HepG2 (cell line): ENCODE measurements around the gene SGSM1. TPM values are rescaled to one million over a fixed set of nuclear protein-coding genes. Genes with fewer than 3 reads are reported as not detected.

Source experiments
- ATAC-seq: fragments of 200-7000 bp; cut with Tn5 transposase; 3 replicates; pipeline ENCODE4 v1.9.1; 2020; ENCODE audit warnings: mild to moderate bottlenecking, moderate library complexity
- BruUV-seq: library from RNA; stranded (reverse); fragments of 400-500 nt; replicated peaks from 2 replicates; lab custom pipeline; 2021; lab: Mats Ljungman, UMichigan
- CTCF ChIA-PET: fragments of 300-600 bp; formaldehyde crosslinking; extraction: SDS; loops from one replicate; lab custom pipeline; 2021; ENCODE audit warnings: low total read pairs, inconsistent platforms, low intra/inter-chr PET ratio; lab: Yijun Ruan, JAX
- POLR2A ChIA-PET: fragments of 350-600 bp; sonication (Branson Sonifier 250); formaldehyde crosslinking; loops from one replicate; lab custom pipeline; 2020; ENCODE audit warnings: antibody characterized with exemption, inconsistent platforms; lab: Yijun Ruan, JAX
- DNase-seq: peaks from one replicate; pipeline ENCODE4 v3.0.0-alpha.2; 2015; ENCODE audit warnings: low spot score
- FAIRE-seq: peaks from 3 replicates; lab custom pipeline; 2011; peaks lifted over from hg19 to GRCh38; lab: Jason Lieb, UNC
- H2AFZ ChIP-seq: one replicate; pipeline ENCODE4 v1.6.1; 2011; ENCODE audit warnings: low read length, inconsistent platforms
- H3K27ac ChIP-seq: fragments of 300-600 bp; 3 replicates; pipeline ENCODE4 v1.8.0; 2011; ENCODE audit warnings: mixed run types, mild to moderate bottlenecking, mixed read lengths, low read length, inconsistent platforms; ENCODE audit not compliant: insufficient read depth; ENCODE audit errors: extremely low read length
- H3K27me3 ChIP-seq, 2 experiments: fragments of 200-600 bp in 1 of 2; 2 replicates in 1 of 2; 3 replicates in 1 of 2; pipeline versions ENCODE4 v1.6.0 to v1.8.0; 2011; ENCODE audit warnings: low read length in 2 of 2, mild to moderate bottlenecking in 2 of 2, moderate library complexity in 2 of 2, inconsistent platforms in 1 of 2; ENCODE audit not compliant: insufficient read depth in 2 of 2, control insufficient read depth in 1 of 2
- H3K36me3 ChIP-seq, 2 experiments: fragments of 200-600 bp in 1 of 2; replicated peaks in 1 of 2; 2 replicates in 1 of 2; 3 replicates in 1 of 2; pipeline versions ENCODE4 v1.5.1 to v1.8.0; 2011; ENCODE audit warnings: low read length in 2 of 2, inconsistent platforms in 1 of 2; ENCODE audit not compliant: insufficient read depth in 2 of 2, control insufficient read depth in 1 of 2
- H3K4me1 ChIP-seq: 2 replicates; pipeline ENCODE4 v1.5.1; 2012; ENCODE audit warnings: low read length, inconsistent platforms; ENCODE audit not compliant: insufficient read depth
- H3K4me2 ChIP-seq: 2 replicates; pipeline ENCODE4 v1.6.0; 2011; ENCODE audit warnings: low read depth, low read length, inconsistent platforms
- H3K4me3 ChIP-seq, 3 experiments: fragments of 200-600 bp in 1 of 3; sonication (generic), shearing (Covaris generic) in 1 of 3; replicated peaks in 1 of 3; 2 replicates each; pipeline ENCODE4 v1.5.1; 2011 to 2016; ENCODE audit warnings: low read length in 3 of 3, inconsistent platforms in 2 of 3, low read depth in 2 of 3, mild to moderate bottlenecking in 2 of 3, control low read depth in 1 of 3, mixed read lengths in 1 of 3; ENCODE audit not compliant: insufficient read depth in 1 of 3
- H3K79me2 ChIP-seq: one replicate; pipeline ENCODE4 v1.6.1; 2011; ENCODE audit warnings: low read length, inconsistent platforms; ENCODE audit not compliant: insufficient read depth
- H3K9ac ChIP-seq: 2 replicates; pipeline ENCODE4 v1.6.0; 2011; ENCODE audit warnings: mild to moderate bottlenecking, low read depth, low read length, inconsistent platforms; ENCODE audit not compliant: insufficient read depth
- H3K9me3 ChIP-seq: 2 replicates; pipeline ENCODE4 v1.5.1; 2012; ENCODE audit warnings: mild to moderate bottlenecking, low read length
- H4K20me1 ChIP-seq: 2 replicates; pipeline ENCODE4 v1.6.0; 2011; ENCODE audit warnings: inconsistent platforms, mild to moderate bottlenecking, low read length, moderate library complexity; ENCODE audit not compliant: insufficient read depth
- AGO1 ChIP-seq: fragments of 200-400 bp; formaldehyde crosslinking; IDR thresholded peaks from 2 replicates; pipeline ENCODE4 v1.6.1; 2017; ENCODE audit warnings: mild to moderate bottlenecking, low read depth, low read length, moderate library complexity; ENCODE audit not compliant: poor library complexity, severe bottlenecking
- CC2D1A ChIP-seq: sonication (generic); formaldehyde crosslinking; IDR thresholded peaks from 2 replicates; pipeline ENCODE4 v1.8.1; 2023; ENCODE audit warnings: mild to moderate bottlenecking, missing genetic modification reagents
- GMEB1 ChIP-seq: sonication (generic); formaldehyde crosslinking; IDR thresholded peaks from 2 replicates; pipeline ENCODE4 v1.5.1; 2020; ENCODE audit warnings: missing genetic modification reagents, mild to moderate bottlenecking, borderline replicate concordance
- HNRNPUL1 ChIP-seq: fragments of 200-400 bp; formaldehyde crosslinking; IDR thresholded peaks from 2 replicates; pipeline ENCODE4 v1.6.1; 2017; ENCODE audit warnings: low read depth, mild to moderate bottlenecking, low read length, moderate library complexity
- RERE ChIP-seq: IDR thresholded peaks from 2 replicates; pipeline ENCODE4 v1.6.1; 2016; ENCODE audit warnings: low read depth, missing genetic modification reagents, missing compliant biosample characterization
- SAP130 ChIP-seq: IDR thresholded peaks from 2 replicates; pipeline ENCODE4 v1.6.1; 2016; ENCODE audit warnings: low read depth
- TAF15 ChIP-seq: fragments of 200-400 bp; formaldehyde crosslinking; IDR thresholded peaks from one replicate; pipeline ENCODE4 v1.6.1; 2018; ENCODE audit warnings: mild to moderate bottlenecking, low read depth, low read length; ENCODE audit not compliant: poor library complexity, severe bottlenecking
- TARDBP ChIP-seq: sonication (generic); formaldehyde crosslinking; IDR thresholded peaks from 2 replicates; pipeline ENCODE4 v1.8.0; 2022; ENCODE audit warnings: mild to moderate bottlenecking, missing genetic modification reagents
- TBP ChIP-seq: sonication (generic); formaldehyde crosslinking; IDR thresholded peaks from 2 replicates; pipeline ENCODE4 v1.5.0; 2020; ENCODE audit warnings: missing genetic modification reagents
- XRCC5 ChIP-seq: fragments of 200-400 bp; formaldehyde crosslinking; optimal IDR thresholded peaks from 2 replicates; pipeline ENCODE3; 2017; ENCODE audit warnings: mild to moderate bottlenecking, low read length
- ZFP1 ChIP-seq: IDR thresholded peaks from 2 replicates; pipeline ENCODE4 v1.6.1; 2016
- ZNF12 ChIP-seq: sonication (generic); formaldehyde crosslinking; IDR thresholded peaks from 2 replicates; pipeline ENCODE4 v1.5.0; 2020; ENCODE audit warnings: missing genetic modification reagents
- ZNF274 ChIP-seq: sonication (generic); formaldehyde crosslinking; IDR thresholded peaks from 2 replicates; pipeline ENCODE4 v1.5.1; 2020; ENCODE audit warnings: mild to moderate bottlenecking, missing genetic modification reagents
- ZNF550 ChIP-seq: sonication (generic); formaldehyde crosslinking; IDR thresholded peaks from 2 replicates; pipeline ENCODE4 v1.4.0; 2020; ENCODE audit warnings: mild to moderate bottlenecking, missing genetic modification reagents, borderline replicate concordance
- ZNF768 ChIP-seq: sonication (generic); formaldehyde crosslinking; IDR thresholded peaks from 2 replicates; pipeline ENCODE4 v1.4.0; 2020; ENCODE audit warnings: missing genetic modification reagents
- WGBS: methylation state at CpG from one replicate; pipeline ENCODE4 v1.1.6; 2017; ENCODE audit warnings: low lambda C conversion rate; 5-methylcytosine and 5-hydroxymethylcytosine counted together
- in situ Hi-C: cut with HindIII; loops from 2 replicates; pipeline ENCODE4 v1.10.0; 2017; ENCODE audit warnings: low pct_unique_long_range_greater_than_20kb; ENCODE audit not compliant: extremely low pct_ligation_motif_present
- intact Hi-C: fragments of 100-400 bp; cut with micrococcal nuclease; formaldehyde crosslinking; loops from one replicate; pipeline ENCODE4 v1.10.0; 2022; ENCODE audit not compliant: unreplicated experiment
- polyA plus RNA-seq, 8 experiments: library from polyadenylated mRNA; depleted of rRNA in 3 of 8; stranded (reverse) in 7 of 8; unstranded in 1 of 8; fragments of >200 nt; fragmentation: Illumina TruSeq in 4 of 8; extraction: Trizol in 4 of 8; gene quantifications; 2 replicates each; pipeline versions ENCODE4 v1.2.1 to v1.2.3, GENCODE V29; 2011 to 2016; ENCODE audit warnings: low read depth in 4 of 8, missing spikeins in 1 of 8, mixed read lengths in 1 of 8; ENCODE audit not compliant: insufficient read depth in 1 of 8
- total RNA-seq, 5 experiments: library from RNA; depleted of rRNA; stranded (reverse); fragments of >200 nt; fragmentation: Illumina TruSeq; extraction: Trizol; gene quantifications; 2 replicates each; pipeline ENCODE4 v1.2.3, GENCODE V29; 2016; ENCODE audit warnings: low read depth in 1 of 5

SGSM1 gene
- total and polyA plus RNA-seq, 2 of the 13 experiments (the other 11 are each of a cell fraction or from before 2014, with no cell fraction given) = 0.07 TPM; not detected in 1

- WGBS = 24% methylated on average over 14 of the region's 71 CpGs
- H3K4me3 ChIP-seq = peak within 1 kb of the TSS; percentile 70 to 85 (median 85)
- in situ Hi-C loops (loop anchor here (5.0 kb wide), 1 partner anchor 75 kb away; no protein-coding TSS in a partner anchor), intact Hi-C loops (loop anchor here (1.0 to 5.0 kb wide), 3 partner anchors 75 to 100 kb away; no protein-coding TSS in a partner anchor)
- peaks cover 34% of the 10 kb centered on the region for H3K79me2 ChIP-seq
- no peaks in the 10 kb centered on the region for H4K20me1 ChIP-seq
- no peaks in the 10 kb centered on the region for H3K36me3 ChIP-seq
- peak within 1 kb of the TSS; percentile 89 for H3K9ac ChIP-seq
- ChIA-PET CTCF (interaction anchor here (1.0 to 2.4 kb wide), 3 partner anchors 76 to 105 kb away, joined by 6 to 20 read pairs (median 6); no protein-coding TSS in a partner anchor), POLR2A (interaction anchor here (1.0 to 1.1 kb wide), 2 partner anchors 8 to 14 kb away, joined by 4 to 5 read pairs; no protein-coding TSS in a partner anchor)
- H2AFZ ChIP-seq = no peak within 1 kb of the TSS
- H3K9me3 ChIP-seq = no peaks in the 10 kb centered on the region
- FAIRE-seq = peak; percentile 66
- peak within 1 kb of the TSS; percentile 90 for H3K27ac ChIP-seq
- DNase-seq = peak; percentile 86
- BruUV-seq = no TSS peak
- peaks cover 41% of the 10 kb centered on the region for H3K4me1 ChIP-seq
- peak within 1 kb of the TSS; percentile 84 for H3K4me2 ChIP-seq
- ATAC-seq = peak; percentile 81
- H3K27me3 ChIP-seq = no peaks in the 10 kb centered on the region
- TF ChIP-seq ZNF768 (CRISPR knock-in tag) (peak; percentile 80), AGO1 (no peak), HNRNPUL1 (no peak), GMEB1 (peak; percentile 50; the same call in 1 of the 2 replicates), TAF15 (peak; percentile 60), ZNF274 (peak; percentile 61; the same call in 1 of the 2 replicates), RERE (CRISPR knock-in tag) (no peak), CC2D1A (no peak), SAP130 (peak; percentile 88; the same call in 1 of the 2 replicates), TBP (CRISPR knock-in tag) (no peak), ZNF550 (CRISPR knock-in tag) (no peak), TARDBP (CRISPR knock-in tag) (peak; percentile 60), ZFP1 (CRISPR knock-in tag) (no peak), XRCC5 (peak; percentile 93), ZNF12 (CRISPR knock-in tag) (no peak)
These were observed 146.2 kb downstream of the SGSM1 start, which contains the start of gene KIAA1671 for GRCh38 chr22:24951942-24952836. KIAA1671 (plus strand) TSS chr22:24952716; CDS start chr22:25028000, 75,284 bp downstream.
